ENCODE data around the gene BEST1.

DNA sequence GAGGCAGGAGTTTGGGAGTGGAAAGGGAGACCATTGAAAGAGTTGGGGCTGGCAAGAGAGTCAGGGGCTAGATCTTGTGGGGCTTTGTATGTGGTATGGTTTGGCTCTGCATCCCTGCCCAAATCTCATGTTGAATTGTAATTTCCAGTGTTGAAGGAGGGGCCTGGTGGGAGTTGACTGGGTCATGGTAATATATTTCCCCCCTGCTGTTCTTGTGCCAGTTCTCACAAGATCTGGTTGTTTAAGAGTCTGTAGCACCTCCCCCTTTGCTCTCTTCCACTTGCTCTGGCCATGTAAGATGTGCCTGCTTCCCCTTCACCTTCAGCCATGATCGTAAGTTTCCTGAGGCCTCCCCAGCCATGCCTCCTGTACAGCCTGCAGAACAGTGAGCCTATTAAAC lies 22.6 kb upstream of the BEST1 start:
- TF ChIP-seq CTCF (IDR thresholded peaks at IDR 0.05; ENCODE audit: low read depth, low read length, poor library complexity, severe bottlenecking) (no peak), EZH2phosphoT487 (IDR thresholded peaks at IDR 0.05; ENCODE audit: borderline replicate concordance, low read length) (no peak)

Measured in DOHH2 (cell line).